IMR-90 (cell line): Measurements from ENCODE around the gene ADORA2A.

Experiments used
- BHLHE40 ChIP-seq: fragments of 150-350 bp; IDR thresholded peaks from 2 replicates; pipeline ENCODE4 v1.6.1; 2016; ENCODE audit warnings: mild to moderate bottlenecking, low read depth, low read length
- CEBPB ChIP-seq: IDR thresholded peaks from 2 replicates; pipeline ENCODE4 v1.6.1; 2012; ENCODE audit warnings: low read depth, low read length, improper control_type of control experiment
- MXI1 ChIP-seq: IDR thresholded peaks from 2 replicates; pipeline ENCODE4 v1.6.1; 2012; ENCODE audit warnings: low read depth, mild to moderate bottlenecking, low read length, moderate library complexity, borderline replicate concordance
- POLR2A ChIP-seq: IDR thresholded peaks from 2 replicates; pipeline ENCODE4 v1.6.1; 2012; ENCODE audit warnings: mild to moderate bottlenecking, low read depth, low read length
- RCOR1 ChIP-seq: IDR thresholded peaks from 2 replicates; pipeline ENCODE4 v1.6.1; 2012; ENCODE audit warnings: mild to moderate bottlenecking, low read length, improper control_type of control experiment; ENCODE audit not compliant: insufficient replicate concordance
- RFX5 ChIP-seq: IDR thresholded peaks from 2 replicates; pipeline ENCODE4 v1.8.0; 2012; ENCODE audit warnings: low read depth, mild to moderate bottlenecking, low read length, moderate library complexity
- SMC3 ChIP-seq: fragments of 150-350 bp; IDR thresholded peaks from 2 replicates; pipeline ENCODE4 v1.6.1; 2016; ENCODE audit warnings: low read depth, mild to moderate bottlenecking, antibody characterized with exemption, low read length, moderate library complexity
- TF ChIP-seq, protein P1 (sequence below): conservative IDR thresholded peaks from 2 replicates; pipeline ENCODE4 v1.5.1; 2012; ENCODE audit warnings: mild to moderate bottlenecking, low read depth, low read length, improper control_type of control experiment
- TF ChIP-seq, protein P2 (sequence below): fragments of 150-350 bp; IDR thresholded peaks from 2 replicates; pipeline ENCODE4 v1.6.1; 2016; ENCODE audit warnings: low read depth, mild to moderate bottlenecking, low read length, moderate library complexity, borderline replicate concordance

DNA sequence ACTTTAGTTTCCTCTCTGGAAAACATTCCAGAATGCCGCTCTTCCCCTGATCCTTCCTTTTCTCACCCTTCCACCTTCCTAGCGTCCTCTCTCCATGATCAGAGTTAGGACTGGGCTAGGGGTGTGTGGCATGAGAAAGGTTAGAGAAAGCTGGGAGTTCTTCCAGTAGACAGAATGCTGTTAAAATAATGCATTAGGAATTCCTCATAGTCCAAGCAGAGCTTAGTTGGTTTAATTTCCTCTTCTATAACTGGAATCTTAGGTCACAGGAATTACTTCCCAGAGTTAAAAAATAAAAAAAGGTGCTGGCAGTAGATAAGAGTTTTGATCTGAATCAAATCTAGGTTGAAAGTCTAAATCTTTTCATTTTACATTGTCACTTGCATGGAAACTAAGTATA lies 37.2 kb upstream of the ADORA2A start:
- TF ChIP-seq, protein P1, sequence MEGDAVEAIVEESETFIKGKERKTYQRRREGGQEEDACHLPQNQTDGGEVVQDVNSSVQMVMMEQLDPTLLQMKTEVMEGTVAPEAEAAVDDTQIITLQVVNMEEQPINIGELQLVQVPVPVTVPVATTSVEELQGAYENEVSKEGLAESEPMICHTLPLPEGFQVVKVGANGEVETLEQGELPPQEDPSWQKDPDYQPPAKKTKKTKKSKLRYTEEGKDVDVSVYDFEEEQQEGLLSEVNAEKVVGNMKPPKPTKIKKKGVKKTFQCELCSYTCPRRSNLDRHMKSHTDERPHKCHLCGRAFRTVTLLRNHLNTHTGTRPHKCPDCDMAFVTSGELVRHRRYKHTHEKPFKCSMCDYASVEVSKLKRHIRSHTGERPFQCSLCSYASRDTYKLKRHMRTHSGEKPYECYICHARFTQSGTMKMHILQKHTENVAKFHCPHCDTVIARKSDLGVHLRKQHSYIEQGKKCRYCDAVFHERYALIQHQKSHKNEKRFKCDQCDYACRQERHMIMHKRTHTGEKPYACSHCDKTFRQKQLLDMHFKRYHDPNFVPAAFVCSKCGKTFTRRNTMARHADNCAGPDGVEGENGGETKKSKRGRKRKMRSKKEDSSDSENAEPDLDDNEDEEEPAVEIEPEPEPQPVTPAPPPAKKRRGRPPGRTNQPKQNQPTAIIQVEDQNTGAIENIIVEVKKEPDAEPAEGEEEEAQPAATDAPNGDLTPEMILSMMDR = no peak
- TF ChIP-seq RFX5 = no peak
- no peak for TF ChIP-seq SMC3
- no peak for TF ChIP-seq MXI1
- no peak for TF ChIP-seq POLR2A
- no peak for TF ChIP-seq RCOR1
- TF ChIP-seq, protein P2, sequence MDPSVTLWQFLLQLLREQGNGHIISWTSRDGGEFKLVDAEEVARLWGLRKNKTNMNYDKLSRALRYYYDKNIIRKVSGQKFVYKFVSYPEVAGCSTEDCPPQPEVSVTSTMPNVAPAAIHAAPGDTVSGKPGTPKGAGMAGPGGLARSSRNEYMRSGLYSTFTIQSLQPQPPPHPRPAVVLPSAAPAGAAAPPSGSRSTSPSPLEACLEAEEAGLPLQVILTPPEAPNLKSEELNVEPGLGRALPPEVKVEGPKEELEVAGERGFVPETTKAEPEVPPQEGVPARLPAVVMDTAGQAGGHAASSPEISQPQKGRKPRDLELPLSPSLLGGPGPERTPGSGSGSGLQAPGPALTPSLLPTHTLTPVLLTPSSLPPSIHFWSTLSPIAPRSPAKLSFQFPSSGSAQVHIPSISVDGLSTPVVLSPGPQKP = no peak
- no peak for TF ChIP-seq CEBPB
- TF ChIP-seq BHLHE40 = no peak
